NCI-H146 treated with DMSO at 0.1 percent for 48 hours (cell line): Measurements from ENCODE around the gene IL6R.

Experiments
- DNase-seq: peaks from one replicate; lab custom pipeline; 2025; ENCODE audit not compliant: unreplicated experiment; lab: John Stamatoyannopoulos, UW

The IL6R gene

DNA sequence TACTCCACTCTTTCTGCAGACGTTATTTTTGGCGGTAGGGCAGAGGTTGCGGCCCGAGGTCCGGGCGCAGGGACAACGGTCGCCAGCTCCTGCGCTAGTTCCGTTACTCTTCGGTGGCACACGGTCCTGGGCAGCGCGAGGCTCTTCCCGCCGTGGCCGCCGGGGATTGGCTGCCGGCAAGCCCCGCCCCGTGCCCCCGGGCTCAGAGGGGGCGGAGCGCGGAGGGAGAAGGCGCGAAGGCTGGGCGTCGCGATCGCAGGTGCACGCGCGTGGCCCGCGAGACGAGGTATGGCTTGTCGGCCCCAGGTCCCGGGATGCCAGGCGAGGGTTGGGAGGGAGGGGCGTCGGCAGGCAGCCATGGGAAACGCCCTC, 97.6 kb downstream of the IL6R start:
- no peak for DNase-seq

DNA sequence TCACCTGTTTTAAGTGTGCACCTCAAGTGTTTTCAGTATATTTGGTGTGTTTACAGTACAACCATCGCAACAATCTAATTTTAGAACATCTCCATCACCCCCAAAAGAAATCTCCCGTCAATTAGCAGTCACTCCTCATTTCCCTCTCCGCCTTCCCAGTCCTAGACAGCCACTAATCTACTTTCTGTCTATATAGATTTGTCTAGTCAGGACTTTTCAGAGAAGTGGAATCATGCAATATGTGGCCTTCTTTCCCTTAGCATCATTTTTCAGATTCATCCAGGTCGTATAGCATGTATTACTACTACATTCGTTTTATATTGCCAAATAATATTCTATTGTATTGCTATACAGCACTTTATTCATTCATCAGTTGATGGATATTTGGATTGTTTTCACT, 98.8 kb downstream of the IL6R start:
- no peak for DNase-seq

DNA sequence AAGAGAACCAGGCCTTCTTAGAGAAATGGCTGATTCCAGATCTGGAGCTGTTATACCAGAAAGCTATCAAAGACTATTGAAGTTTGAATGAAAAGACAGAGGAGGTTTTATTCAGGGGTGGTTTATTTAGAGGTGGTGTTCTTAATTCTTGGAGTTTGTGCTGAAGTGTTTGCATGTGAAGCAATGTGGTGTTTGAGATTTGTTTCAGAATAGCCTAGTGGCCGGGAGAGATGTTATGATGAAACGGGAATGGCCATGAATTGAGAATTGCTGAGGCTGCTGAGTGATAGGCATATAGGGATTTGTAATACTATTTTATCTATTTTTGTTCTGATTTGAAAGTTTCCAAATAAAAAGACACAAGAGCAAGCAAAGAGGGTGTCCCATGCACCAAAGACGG, 107.6 kb downstream of the IL6R start:
- DNase-seq = no peak

DNA sequence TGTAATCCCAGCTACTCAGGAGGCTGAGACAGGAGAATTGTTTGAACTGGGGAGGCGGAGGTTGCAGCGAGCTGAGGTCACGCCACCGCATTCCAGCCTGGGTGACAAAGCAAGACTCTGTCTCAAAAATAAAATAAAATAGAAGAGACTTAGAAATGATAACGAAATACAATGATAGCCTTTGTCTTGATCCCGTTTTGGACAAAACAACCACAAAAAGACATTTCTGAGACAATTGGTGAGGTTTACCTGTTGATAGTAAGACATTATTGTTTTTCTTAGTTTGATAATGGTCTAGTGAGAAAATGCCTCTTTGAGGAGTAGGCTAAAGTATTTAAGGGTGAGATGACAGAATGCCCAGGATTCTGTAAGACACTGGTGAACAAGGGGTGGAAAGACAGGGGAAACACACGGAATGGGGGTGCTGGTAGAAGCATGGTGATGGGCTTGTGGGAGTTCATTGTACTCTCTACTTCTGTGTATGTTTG, 109.0 kb downstream of the IL6R start:
- no peak for DNase-seq

DNA sequence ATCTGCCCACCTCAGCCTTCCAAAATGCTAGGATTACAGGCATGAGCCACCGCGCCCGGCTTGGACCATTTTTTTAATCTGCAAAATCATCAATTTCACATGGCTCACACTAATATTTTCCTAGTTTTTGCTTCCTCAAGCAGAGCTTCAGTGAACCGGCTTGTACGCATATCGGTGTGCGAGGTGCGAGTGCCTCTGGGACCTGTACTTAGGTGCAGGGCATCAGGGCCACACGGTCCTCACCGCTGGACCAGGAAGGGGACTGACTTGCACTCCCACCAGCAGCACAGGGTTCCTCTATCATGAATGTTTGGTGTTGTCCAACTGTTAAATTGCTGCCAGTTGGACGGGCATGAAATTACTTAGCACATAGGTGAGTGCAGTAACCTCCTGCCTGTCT, 112.5 kb downstream of the IL6R start:
- no peak for DNase-seq
